HG02798 (cell line): ENCODE measurements around the gene LIN37.
"Not testable (repeated sequence)": the region's sequence is repeated elsewhere in the genome, so short reads cannot be mapped to it uniquely, and the experiment has no call there.

Experiments used
- ATAC-seq: cut with Tn5 transposase; IDR thresholded peaks from one replicate; pipeline ENCODE4 v1.9.1; 2021; ENCODE audit warnings: mild to moderate bottlenecking; ENCODE audit not compliant: unreplicated experiment, poor library complexity

Gene LIN37

DNA sequence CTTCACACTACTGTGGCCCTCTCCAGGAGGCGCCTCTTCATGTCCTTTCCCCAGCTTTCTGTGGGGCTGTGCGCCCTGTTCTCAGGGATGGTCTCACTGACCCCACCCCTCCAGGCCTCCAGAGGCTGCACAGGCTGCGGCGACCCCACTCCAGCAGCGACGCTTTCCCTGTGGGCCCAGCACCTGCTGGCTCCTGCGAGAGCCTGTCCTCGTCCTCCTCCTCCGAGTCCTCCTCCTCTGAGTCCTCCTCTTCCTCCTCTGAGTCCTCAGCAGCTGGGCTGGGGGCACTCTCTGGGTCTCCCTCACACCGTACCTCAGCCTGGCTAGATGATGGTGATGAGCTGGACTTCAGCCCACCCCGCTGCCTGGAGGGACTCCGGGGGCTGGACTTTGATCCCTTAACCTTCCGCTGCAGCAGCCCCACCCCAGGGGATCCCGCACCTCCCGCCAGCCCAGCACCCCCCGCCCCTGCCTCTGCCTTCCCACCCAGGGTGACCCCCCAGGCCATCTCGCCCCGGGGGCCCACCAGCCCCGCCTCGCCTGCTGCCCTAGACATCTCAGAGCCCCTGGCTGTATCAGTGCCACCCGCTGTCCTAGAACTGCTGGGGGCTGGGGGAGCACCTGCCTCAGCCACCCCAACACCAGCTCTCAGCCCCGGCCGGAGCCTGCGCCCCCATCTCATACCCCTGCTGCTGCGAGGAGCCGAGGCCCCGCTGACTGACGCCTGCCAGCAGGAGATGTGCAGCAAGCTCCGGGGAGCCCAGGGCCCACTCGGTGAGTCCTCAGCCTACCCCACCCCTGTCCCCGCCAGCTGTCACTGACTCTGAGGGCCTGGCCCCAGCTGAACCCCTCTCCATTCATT, 38.2 kb downstream of the LIN37 start:
- no peak for ATAC-seq

DNA sequence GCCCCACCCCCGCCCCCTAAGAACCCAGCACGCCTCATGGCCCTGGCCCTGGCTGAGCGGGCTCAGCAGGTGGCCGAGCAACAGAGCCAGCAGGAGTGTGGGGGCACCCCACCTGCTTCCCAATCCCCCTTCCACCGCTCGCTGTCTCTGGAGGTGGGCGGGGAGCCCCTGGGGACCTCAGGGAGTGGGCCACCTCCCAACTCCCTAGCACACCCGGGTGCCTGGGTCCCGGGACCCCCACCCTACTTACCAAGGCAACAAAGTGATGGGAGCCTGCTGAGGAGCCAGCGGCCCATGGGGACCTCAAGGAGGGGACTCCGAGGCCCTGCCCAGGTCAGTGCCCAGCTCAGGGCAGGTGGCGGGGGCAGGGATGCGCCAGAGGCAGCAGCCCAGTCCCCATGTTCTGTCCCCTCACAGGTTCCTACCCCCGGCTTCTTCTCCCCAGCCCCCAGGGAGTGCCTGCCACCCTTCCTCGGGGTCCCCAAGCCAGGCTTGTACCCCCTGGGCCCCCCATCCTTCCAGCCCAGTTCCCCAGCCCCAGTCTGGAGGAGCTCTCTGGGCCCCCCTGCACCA, 38.9 kb downstream of the LIN37 start:
- ATAC-seq = no peak

DNA sequence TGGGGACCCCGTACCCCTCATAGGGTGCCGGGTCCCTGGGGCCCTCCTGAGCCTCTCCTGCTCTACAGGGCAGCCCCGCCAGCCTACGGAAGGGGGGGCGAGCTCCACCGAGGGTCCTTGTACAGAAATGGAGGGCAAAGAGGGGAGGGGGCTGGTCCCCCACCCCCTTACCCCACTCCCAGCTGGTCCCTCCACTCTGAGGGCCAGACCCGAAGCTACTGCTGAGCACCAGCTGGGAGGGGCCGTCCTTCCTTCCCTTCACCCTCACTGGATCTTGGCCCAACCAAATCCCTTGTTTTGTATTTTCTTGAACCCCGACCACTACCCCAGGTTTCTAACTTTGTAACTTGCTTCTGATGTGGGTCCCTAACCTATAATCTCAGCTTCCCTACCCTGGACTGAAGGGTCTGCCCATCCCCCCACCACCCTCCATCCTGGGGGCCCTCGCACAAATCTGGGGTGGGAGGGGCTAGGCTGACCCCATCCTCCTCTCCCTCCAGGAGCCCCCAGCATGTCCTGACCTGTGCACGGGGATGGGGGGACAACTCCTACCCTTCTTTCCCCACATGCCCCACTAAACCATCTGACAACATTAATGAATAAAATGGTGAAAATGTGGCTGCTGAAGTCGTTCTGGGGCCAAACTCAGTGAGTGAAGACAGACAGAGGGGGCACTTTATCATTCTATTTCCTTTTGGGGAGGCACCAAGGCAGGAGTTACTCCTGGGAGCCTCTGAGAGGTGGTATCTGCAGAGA, 40.0 kb downstream of the LIN37 start:
- ATAC-seq = no peak

DNA sequence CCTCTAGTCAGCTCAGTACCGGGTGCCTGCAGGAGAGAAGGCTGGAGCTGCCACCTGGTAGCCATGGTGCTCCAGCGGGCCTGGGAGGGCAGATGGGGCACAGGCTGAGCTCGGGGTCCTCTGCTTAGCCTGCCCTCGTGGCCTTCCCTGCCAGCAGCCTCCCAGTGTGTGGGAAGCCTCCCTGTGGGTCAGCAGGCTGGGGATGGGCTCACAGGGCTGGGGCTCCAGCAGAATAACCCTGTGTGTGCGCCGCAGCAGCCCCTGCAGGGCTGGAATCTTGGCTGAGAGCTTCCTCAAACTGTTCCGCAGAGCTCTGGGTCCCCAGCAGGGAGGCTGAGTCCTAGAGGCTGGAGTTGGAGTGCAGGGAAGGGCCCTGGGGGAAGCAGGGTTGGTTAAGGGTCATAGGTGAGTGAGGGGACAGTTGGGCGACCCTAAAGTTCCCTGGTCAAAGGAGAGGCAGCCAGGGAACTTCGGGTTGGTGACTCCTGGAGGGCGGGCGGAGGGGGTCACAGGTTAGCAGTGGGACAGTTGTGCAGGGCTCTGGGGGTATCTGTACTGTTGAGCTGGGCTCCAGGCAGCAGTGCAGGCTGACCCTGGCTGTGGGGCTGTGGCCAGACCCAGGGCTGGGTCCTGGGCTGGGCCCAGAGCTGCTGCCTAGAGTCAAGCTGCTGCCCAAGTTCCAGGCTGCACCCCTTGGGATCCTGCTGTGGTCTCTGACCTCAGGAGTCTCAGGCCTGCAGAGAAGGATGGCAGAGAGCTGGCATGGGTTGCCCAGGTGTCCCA, 41.0 kb downstream of the LIN37 start:
- no peak for ATAC-seq

DNA sequence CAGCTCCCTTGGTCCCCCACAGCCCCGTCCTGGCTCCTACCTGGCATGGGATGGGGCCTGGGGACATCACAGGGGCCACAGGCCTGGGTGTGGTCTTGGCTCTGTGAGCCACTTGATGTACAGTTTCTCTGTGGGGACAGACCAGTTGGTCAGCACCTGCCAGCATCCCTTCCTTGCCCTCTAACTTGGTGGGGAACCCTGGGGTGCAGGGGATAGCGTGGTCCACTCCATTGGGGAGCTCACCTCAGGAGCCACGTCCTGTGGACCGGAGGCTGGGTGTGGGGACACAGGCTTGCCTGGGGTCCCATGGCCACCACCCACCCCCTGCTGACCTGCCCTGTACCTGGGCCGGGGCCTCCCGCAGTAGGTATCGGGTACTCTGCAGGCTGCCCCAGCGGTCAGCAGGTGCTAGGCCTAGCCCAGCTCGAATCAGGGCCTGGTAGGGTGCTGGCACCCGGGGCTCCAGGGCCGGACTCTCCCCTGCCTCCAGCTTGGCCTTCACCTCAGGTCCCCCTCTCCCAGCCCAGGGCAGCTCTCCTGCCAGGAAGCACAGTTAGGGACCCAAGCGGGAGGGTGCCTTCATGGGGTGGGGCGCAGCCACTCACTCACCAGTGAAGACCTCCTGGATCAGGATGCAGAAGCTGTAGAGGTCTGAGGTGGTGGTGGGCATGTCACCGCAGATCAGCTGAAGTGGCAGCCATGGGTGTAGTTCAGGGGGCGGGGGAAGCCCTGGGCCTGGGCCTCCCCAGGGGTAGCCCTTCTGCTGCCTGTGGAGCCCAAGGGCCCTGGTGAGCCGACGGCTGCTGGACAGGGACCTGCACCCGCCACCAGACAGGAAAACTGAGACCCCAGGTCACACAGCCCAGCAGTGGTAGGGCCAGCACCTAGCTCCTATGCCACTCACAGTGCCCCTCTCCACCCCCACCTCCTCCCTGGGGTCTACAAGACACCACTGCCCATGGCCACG, 41.9 kb downstream of the LIN37 start:
- ATAC-seq = no peak

DNA sequence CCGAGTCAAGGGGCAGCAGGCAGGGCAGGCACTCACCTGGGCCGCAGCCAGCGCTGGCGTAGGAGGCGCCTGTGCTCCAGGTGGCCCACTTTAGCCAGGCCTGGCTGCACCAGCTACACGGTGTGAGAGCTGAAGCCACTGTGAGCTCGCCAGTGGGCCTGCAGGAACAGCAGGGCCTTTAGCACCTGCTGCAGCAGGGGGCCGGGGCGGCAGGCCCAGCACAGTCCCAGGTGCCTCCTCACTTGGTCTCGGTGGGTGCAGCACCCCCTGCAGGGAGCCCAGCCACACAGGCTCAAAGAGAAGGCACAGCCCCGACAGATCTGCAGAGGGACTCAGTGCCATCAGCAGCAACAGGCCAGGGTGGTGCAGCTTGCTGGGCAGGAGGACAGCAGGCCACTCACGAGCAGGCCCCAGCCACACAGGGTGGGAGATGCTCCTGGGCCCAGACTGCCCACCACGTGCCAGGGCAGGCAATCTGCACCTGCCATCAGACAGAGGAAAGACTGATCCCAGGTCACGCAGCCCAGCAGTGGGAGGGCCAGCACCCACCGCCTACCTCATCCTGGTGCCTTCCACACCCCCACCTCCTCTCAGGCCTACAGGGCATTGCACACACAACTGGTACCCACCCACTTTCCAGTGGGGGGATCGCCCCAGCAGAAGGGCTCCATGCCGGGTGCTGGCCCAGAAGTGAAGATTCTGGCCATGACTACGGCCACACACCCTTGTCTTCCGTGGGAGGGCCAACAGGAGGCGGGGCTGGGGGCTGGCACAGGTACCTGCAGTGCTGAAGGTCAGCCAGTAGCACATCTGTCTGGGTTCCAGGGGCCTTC, 42.8 kb downstream of the LIN37 start:
- no peak for ATAC-seq

DNA sequence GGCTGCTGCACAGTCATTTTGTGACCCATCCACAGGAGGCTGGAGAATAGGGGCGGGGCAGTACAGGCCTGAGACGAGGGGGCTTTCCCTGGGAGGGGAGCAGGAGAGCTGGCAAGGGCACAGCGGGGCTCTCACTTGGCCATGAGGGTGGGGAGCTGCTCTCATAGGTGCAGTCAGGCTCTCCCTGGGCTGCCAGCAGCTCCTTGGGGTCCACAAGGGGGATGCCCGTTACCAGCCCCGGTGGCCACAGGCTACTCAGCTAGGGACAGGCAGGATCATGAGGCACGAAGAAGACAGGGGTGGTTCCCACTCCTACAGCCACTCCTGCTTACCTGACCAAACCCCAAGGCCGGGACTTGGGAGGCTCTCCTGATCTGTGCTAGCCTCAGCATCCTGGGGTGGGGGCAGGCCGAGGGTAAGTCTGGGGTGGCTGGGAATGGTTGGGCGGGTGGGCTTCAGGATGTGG, 43.5 kb downstream of the LIN37 start:
- no peak for ATAC-seq

DNA sequence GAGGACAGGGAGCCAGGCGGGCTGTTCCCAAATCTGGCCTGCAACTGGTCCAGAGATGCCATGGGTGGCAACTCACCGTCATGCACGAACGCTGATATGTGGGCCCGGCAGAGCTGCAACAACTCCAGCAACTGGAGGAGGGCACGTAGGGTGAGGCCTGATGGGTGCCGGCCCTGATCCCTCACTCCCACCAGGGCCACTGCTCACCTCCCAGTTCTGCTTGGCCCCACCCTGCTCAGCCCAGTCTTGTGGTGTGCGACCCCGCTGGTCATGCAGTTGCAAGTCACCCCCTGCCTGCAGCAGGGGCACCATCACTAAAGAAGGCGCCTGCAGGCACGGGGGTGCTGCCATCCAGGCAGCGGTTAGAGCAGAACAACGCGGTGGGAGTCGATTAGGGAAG, 43.9 kb downstream of the LIN37 start:
- ATAC-seq = no peak

DNA sequence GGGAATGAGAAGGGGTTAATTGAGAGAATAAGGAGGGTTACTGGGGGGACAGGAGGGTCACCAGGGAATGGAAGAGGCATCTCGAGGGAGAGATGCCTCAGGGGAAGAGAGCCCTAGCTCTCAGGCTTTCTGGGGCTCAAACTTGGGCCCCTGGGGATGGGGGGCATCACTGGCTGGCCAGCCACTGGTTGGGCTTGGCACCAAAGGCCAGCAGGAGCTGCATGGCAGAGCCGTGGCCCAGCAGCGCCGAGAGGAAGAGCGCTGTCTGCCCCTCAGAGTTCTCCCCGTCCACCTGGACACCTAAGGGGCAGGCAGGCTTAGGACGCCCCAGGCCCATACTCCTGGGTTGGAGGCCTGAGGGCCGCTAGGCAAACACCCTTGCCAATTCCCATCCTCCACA, 44.5 kb downstream of the LIN37 start:
- no peak for ATAC-seq

DNA sequence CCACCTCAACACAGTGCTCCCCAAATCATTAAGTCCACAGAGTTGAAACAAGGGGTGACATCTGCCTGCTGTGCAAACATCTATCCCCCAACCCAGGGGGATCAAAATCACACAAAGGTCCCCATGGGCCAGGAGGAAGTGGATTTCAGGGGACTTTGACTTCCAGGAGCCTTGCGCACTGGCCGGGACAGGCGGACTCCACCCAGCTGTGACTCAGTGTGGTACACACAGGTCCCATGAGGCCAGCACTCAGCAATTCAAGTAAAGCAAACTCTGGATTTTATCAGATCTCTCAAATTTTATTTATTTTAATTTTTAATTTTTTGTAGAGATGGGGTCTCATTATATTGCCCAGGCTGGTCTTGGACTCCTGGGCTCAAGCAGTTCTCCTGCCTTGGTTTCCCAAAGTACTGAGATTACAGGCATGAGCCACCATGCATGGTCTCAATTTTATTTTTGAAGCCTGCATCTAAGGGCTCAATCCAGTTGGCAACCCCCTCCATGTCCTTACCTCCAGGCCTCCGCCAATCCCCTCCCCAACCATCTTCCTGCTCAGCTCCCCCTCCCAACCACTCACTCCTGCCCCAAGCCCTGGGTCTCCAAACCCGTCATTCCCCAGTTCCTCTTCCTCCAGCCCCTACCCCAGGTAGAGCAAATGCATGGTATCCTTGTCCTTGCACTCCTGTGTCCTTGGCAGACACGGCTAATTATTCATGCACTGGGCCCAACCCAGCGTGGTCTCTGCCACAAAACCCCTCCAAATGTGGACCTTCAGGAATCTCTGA, 45.2 kb downstream of the LIN37 start:
- no peak for ATAC-seq

DNA sequence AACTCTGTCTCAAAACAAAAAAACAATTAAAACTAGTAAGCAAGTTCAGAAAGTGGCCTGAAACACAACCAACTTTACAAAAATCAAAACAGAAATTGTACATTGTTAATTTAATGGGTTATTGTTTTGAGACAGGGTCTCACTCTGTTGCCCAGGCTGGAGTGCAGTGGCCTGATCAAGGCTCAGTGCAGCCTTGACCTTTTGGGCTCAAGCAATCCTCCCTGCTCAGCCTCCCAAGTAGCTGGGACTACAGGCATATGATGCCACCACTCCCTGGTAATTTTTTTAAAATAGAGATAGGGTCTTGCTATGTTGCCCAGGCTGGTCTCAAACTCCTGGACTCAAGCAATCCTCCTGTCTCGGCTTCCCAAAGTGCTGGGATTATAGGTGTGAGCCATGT, 47.2 kb downstream of the LIN37 start:
- not testable (repeated sequence) for ATAC-seq

DNA sequence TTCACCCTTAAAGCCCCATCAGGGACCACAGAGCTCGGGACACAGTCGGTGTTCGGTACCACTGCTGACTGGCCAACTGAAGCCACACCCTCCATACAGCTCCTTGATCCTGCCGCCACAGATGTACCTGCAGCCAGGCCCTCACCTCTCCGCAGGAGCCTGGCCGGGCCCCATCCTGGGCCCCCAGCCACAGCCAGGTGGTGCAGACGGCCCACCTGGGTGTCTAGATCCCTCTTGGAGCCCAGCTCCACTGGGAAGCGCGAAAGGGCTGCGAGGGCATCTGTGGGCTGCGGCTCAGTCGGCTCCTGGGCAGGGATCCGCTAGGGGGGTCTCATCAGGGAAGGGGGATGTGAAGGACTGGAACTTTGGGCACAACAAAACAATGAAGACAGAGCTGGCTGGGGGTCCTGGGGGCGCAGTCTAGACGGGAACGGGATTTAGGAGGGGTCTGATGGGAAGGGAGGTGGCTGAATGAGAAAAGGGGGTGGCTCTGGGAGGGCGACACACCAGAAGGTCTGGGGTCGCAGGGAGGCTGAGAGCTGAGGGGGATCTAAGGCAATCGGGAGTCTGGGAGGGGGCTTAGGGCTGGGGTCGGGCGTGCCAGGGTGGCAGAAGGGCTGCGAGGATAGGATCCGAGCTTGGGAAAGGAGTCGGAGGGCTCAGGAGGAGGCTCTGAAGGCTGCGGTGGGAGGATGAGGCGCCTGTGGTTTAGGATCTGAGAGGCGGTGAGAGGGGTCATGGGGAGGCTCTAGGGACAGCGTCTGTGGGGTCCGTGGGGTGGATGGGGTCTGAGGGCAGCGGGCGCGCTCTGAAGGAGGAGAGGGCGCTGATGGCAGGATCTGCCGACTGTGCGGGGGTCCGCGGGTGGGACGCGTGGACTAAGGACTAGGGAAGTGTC, 48.5 kb downstream of the LIN37 start:
- ATAC-seq = no peak

DNA sequence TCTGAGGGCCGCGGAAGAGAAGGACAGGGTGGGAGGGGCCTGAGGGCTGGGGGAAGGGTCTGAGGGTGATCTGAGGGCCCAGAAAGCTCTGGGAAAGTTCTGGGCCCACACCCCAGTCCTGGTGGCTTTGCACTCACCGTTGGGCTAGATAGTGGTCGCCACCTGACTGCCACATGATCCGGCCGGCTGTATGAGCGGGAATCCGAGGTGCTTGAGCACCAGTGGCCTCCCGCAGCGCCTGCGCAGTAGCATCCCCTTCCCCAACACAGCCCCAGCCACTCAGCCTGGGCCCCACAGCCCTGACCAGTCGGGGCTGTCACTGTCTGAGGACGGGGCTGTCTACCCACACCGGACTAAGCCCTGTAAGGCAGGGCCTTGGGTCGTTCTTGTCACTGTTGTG, 49.3 kb downstream of the LIN37 start:
- no peak for ATAC-seq

DNA sequence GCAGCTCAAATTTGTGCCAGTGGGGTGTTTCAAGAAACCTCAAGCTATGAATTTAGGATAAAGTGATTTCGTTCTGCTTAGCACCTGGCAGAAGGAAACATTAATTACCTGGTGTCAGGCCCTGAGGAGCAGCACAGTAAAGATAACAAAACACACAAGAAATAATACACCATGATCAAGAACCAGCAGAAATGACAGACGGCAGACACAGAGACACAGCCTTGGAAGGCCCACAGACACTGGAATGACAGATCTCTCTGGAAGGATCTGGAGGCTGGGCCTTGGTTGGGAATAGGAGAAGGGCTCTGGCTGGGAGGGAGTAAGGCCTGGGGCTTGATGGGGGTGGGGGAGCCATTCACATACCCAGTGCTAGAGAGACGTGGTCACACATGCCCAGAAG, 53.5 kb downstream of the LIN37 start:
- ATAC-seq = no peak
